PC-3 (cell line): ENCODE measurements around the gene SSC5D. TPM values are rescaled to one million over a fixed set of nuclear protein-coding genes. Genes with fewer than 3 reads are reported as not detected.

Experiments used
- ATAC-seq: fragments of 200-7000 bp; cut with Tn5 transposase; 2 replicates; pipeline ENCODE4 v1.9.1; 2020; ENCODE audit warnings: mild to moderate bottlenecking, moderate library complexity
- BruUV-seq: library from RNA; stranded (reverse); fragments of 400-500 nt; replicated peaks from 2 replicates; lab custom pipeline; 2021; lab: Mats Ljungman, UMichigan
- CTCF ChIA-PET: fragments of 300-600 bp; sonication (Branson Sonifier 250); formaldehyde crosslinking; loops from one replicate; lab custom pipeline; 2022; ENCODE audit warnings: antibody characterized with exemption; lab: Charles Lee
- POLR2A ChIA-PET: fragments of 300-600 bp; sonication (Branson Sonifier 250); formaldehyde crosslinking; loops from one replicate; lab custom pipeline; 2022; ENCODE audit warnings: antibody characterized with exemption; ENCODE audit not compliant: unreplicated experiment; lab: Charles Lee
- DNase-seq: peaks from one replicate; pipeline ENCODE4 v3.0.0-alpha.2; 2015
- H2AFZ ChIP-seq: fragments of 300-600 bp; sonication (generic); 2 replicates; pipeline ENCODE4 v1.6.0; 2016; ENCODE audit warnings: antibody characterized with exemption, low read length
- H3F3A ChIP-seq: fragments of 300-600 bp; sonication (generic); one replicate; pipeline ENCODE4 v1.6.0; 2017; ENCODE audit warnings: antibody characterized with exemption, low read length, control low read depth, mild to moderate bottlenecking; ENCODE audit not compliant: unreplicated experiment
- H3K27ac ChIP-seq: fragments of 300-600 bp; sonication (generic); 2 replicates; pipeline ENCODE4 v1.5.1; 2016; ENCODE audit warnings: mild to moderate bottlenecking, low read length
- H3K27me3 ChIP-seq: fragments of 300-600 bp; sonication (generic); 2 replicates; pipeline ENCODE4 v1.6.1; 2016; ENCODE audit warnings: low read length, mixed read lengths
- H3K36me3 ChIP-seq: fragments of 300-600 bp; sonication (generic); 2 replicates; pipeline ENCODE4 v1.6.1; 2016; ENCODE audit warnings: low read depth, mixed run types, low read length, mixed read lengths
- H3K4me1 ChIP-seq: fragments of 300-600 bp; sonication (generic); 2 replicates; pipeline ENCODE4 v1.5.1; 2016; ENCODE audit warnings: low read length; ENCODE audit not compliant: insufficient read depth
- H3K4me2 ChIP-seq: fragments of 300-600 bp; sonication (generic); 2 replicates; pipeline ENCODE4 v1.6.0; 2016; ENCODE audit warnings: low read length
- H3K4me3 ChIP-seq: fragments of 300-600 bp; sonication (generic); 2 replicates; pipeline ENCODE4 v1.5.1; 2016; ENCODE audit warnings: mild to moderate bottlenecking, low read length, mixed read lengths
- H3K79me2 ChIP-seq: fragments of 300-600 bp; sonication (generic); 2 replicates; pipeline ENCODE4 v1.6.1; 2017; ENCODE audit warnings: low read length, mixed read lengths
- H3K9ac ChIP-seq: fragments of 300-600 bp; sonication (generic); 2 replicates; pipeline ENCODE4 v1.6.0; 2016; ENCODE audit warnings: mild to moderate bottlenecking, low read length
- H3K9me2 ChIP-seq: fragments of 300-600 bp; sonication (generic); replicated peaks from 2 replicates; pipeline ENCODE4 v1.6.1; 2016; ENCODE audit warnings: mixed run types, low read length, mixed read lengths
- H3K9me3 ChIP-seq: fragments of 300-600 bp; sonication (generic); 2 replicates; pipeline ENCODE4 v1.6.1; 2016; ENCODE audit warnings: low read length, mixed read lengths
- H4K20me1 ChIP-seq: fragments of 300-600 bp; sonication (generic); 2 replicates; pipeline ENCODE4 v1.6.1; 2016; ENCODE audit warnings: low read length, mixed read lengths
- CTCF ChIP-seq: fragments of 300-600 bp; sonication (generic); conservative IDR thresholded peaks from 2 replicates; pipeline ENCODE4 v1.5.1; 2017; ENCODE audit warnings: antibody characterized with exemption, low read depth, mild to moderate bottlenecking, low read length
- EZH2 ChIP-seq: fragments of 300-600 bp; sonication (generic); IDR thresholded peaks from one replicate; pipeline ENCODE4 v1.6.1; 2017; ENCODE audit warnings: antibody characterized with exemption, mild to moderate bottlenecking, low read length; ENCODE audit not compliant: unreplicated experiment
- EZH2phosphoT487 ChIP-seq: fragments of 300-600 bp; sonication (generic); IDR thresholded peaks from 2 replicates; pipeline ENCODE4 v1.6.1; 2018; ENCODE audit warnings: mild to moderate bottlenecking, antibody characterized with exemption, low read length, borderline replicate concordance
- intact Hi-C: fragments of 100-400 bp; cut with micrococcal nuclease; formaldehyde crosslinking; loops from 2 replicates; pipeline ENCODE4 v1.9.0; 2023
- total RNA-seq: library from RNA; depleted of rRNA; stranded (reverse); fragments of >200 nt; gene quantifications from 2 replicates; pipeline ENCODE4 v1.2.3, GENCODE V29; 2014

The SSC5D gene
- total RNA-seq, 1 experiment from 2014 or later, result not detected

GRCh38 chr19:55550321-55550650 is 62.0 kb downstream of the SSC5D start:
- Histone ChIP-seq H3F3A (peaks cover 3% of the 10 kb centered on the region), H3K9me3 (no peaks in the 10 kb centered on the region), H3K4me2 (no peak overlapping the region; the same call in 1 of the 2 replicates), H3K36me3 (no peaks in the 10 kb centered on the region), H4K20me1 (no peaks in the 10 kb centered on the region), H3K27me3 (no peaks in the 10 kb centered on the region), H3K27ac (peak overlapping the region; percentile 86), H3K4me3 (no peak overlapping the region), H3K4me1 (peaks cover 40% of the 10 kb centered on the region), H3K79me2 (no peaks in the 10 kb centered on the region), H3K9me2 (no peaks in the 10 kb centered on the region), H2AFZ (0 out of 2 replicates have a peak overlapping the region, but pooled peaks have one; percentile 4), H3K9ac (0 out of 2 replicates have a peak overlapping the region, but pooled peaks have one; percentile 55)
- ATAC-seq (no peak), DNase-seq (no peak)
- intact Hi-C loops, result no loop called here
- CTCF ChIA-PET, result no interaction called here
- BruUV-seq, result no TSS peak
- POLR2A ChIA-PET, result no interaction called here
- TF ChIP-seq CTCF (no peak), EZH2 (no peak), EZH2phosphoT487 (no peak)

GRCh38 chr19:55552206-55552605 is 64.0 kb downstream of the SSC5D start:
- Histone ChIP-seq H3K4me3 (no peak overlapping the region), H3K36me3 (no peaks in the 10 kb centered on the region), H3K9me2 (no peaks in the 10 kb centered on the region), H2AFZ (no peak overlapping the region), H4K20me1 (no peaks in the 10 kb centered on the region), H3K27ac (no peak overlapping the region), H3K27me3 (no peaks in the 10 kb centered on the region), H3K4me1 (peaks cover 24% of the 10 kb centered on the region), H3K9me3 (no peaks in the 10 kb centered on the region), H3K4me2 (no peak overlapping the region), H3F3A (peaks cover 3% of the 10 kb centered on the region), H3K9ac (no peak overlapping the region), H3K79me2 (no peaks in the 10 kb centered on the region)
- BruUV-seq, result no TSS peak
- no peak for DNase-seq
- no peak for ATAC-seq
- ChIA-PET CTCF (no interaction called here), POLR2A (no interaction called here)
- intact Hi-C loops, result no loop called here
- no peak for TF ChIP-seq EZH2phosphoT487
- TF ChIP-seq CTCF, result no peak
- TF ChIP-seq EZH2, result no peak

GRCh38 chr19:55552620-55553019 is 64.4 kb downstream of the SSC5D start:
- no peak overlapping the region for H3K4me3 ChIP-seq
- peaks cover under 1% of the 10 kb centered on the region for H3F3A ChIP-seq
- H3K9me2 ChIP-seq, result no peaks in the 10 kb centered on the region
- no peaks in the 10 kb centered on the region for H4K20me1 ChIP-seq
- no TSS peak for BruUV-seq
- no peak overlapping the region for H3K4me2 ChIP-seq
- no peaks in the 10 kb centered on the region for H3K36me3 ChIP-seq
- ChIA-PET POLR2A (no interaction called here), CTCF (no interaction called here)
- no peak overlapping the region for H3K27ac ChIP-seq
- no peaks in the 10 kb centered on the region for H3K9me3 ChIP-seq
- H3K79me2 ChIP-seq, result no peaks in the 10 kb centered on the region
- no peak for ATAC-seq
- H3K4me1 ChIP-seq, result peaks cover 19% of the 10 kb centered on the region
- no peaks in the 10 kb centered on the region for H3K27me3 ChIP-seq
- H3K9ac ChIP-seq, result no peak overlapping the region
- H2AFZ ChIP-seq, result no peak overlapping the region
- no peak for DNase-seq
- intact Hi-C loops, result no loop called here
- TF ChIP-seq EZH2 (no peak), CTCF (no peak), EZH2phosphoT487 (no peak)
